H1 (cell line): ENCODE data around the gene NBPF1. TPM values are rescaled to one million over a fixed set of nuclear protein-coding genes. Genes with fewer than 3 reads are reported as not detected.
A peak's percentile ranks its signal among the peaks of the same experiment; 100 is the strongest.
"Not testable (repeated sequence)": the region's sequence is repeated elsewhere in the genome, so short reads cannot be mapped to it uniquely, and the experiment has no call there.

Source experiments
- CTCF ChIA-PET: fragments of 300-600 bp; sonication (Branson Sonifier 250); formaldehyde crosslinking; loops from one replicate; lab custom pipeline; 2021; ENCODE audit not compliant: partially characterized antibody; lab: Charles Lee
- POLR2A ChIA-PET: fragments of 300-600 bp; sonication (Branson Sonifier 250); formaldehyde crosslinking; loops from one replicate; lab custom pipeline; 2021; ENCODE audit warnings: inconsistent platforms; ENCODE audit not compliant: partially characterized antibody; lab: Charles Lee
- DNase-seq, 2 experiments: peaks; one replicate each; pipeline versions ENCODE4 v3.0.0 to v3.0.0-alpha.2; 2010 to 2022; ENCODE audit warnings: low spot score in 2 of 2, low read depth in 1 of 2, mixed read lengths in 1 of 2
- FAIRE-seq: peaks from 2 replicates; lab custom pipeline; 2011; peaks lifted over from hg19 to GRCh38; lab: Jason Lieb, UNC
- H2AFZ ChIP-seq: 2 replicates; pipeline ENCODE4 v1.8.1; 2012; ENCODE audit warnings: low read length, inconsistent platforms
- H2AK5ac ChIP-seq: 2 replicates; pipeline ENCODE4 v1.6.1; 2013; ENCODE audit warnings: low read depth, low read length
- H2BK120ac ChIP-seq: replicated peaks from 2 replicates; pipeline ENCODE3; 2013; ENCODE audit warnings: low read depth, low read length, inconsistent platforms
- H2BK12ac ChIP-seq: 2 replicates; pipeline ENCODE4 v1.6.1; 2013; ENCODE audit warnings: low read depth, low read length
- H2BK15ac ChIP-seq: 2 replicates; pipeline ENCODE4 v1.6.1; 2013; ENCODE audit warnings: low read length
- H2BK20ac ChIP-seq: 2 replicates; pipeline ENCODE4 v1.6.1; 2013; ENCODE audit warnings: low read length
- H2BK5ac ChIP-seq: 2 replicates; pipeline ENCODE4 v1.6.1; 2013; ENCODE audit warnings: low read depth, low read length
- H3K14ac ChIP-seq: 2 replicates; pipeline ENCODE4 v1.6.1; 2013; ENCODE audit warnings: inconsistent platforms; ENCODE audit not compliant: insufficient read length
- H3K18ac ChIP-seq: 2 replicates; pipeline ENCODE4 v1.6.1; 2013; ENCODE audit warnings: low read length; ENCODE audit errors: extremely low read depth
- H3K23ac ChIP-seq: 2 replicates; pipeline ENCODE4 v1.6.1; 2013; ENCODE audit warnings: inconsistent platforms; ENCODE audit not compliant: insufficient read length
- H3K23me2 ChIP-seq: 2 replicates; pipeline ENCODE4 v1.6.1; 2013; ENCODE audit warnings: low read depth, low read length
- H3K27ac ChIP-seq: 2 replicates; pipeline ENCODE4 v1.6.1; 2011; ENCODE audit warnings: low read depth, low read length, inconsistent platforms
- H3K27me3 ChIP-seq, 4 experiments: replicated peaks in 1 of 4; 1 replicate in 1 of 4; 2 replicates in 3 of 4; pipeline versions ENCODE4 v1.6.1 to v1.8.1; 2011 to 2013; ENCODE audit warnings: low read length in 3 of 4, mild to moderate bottlenecking in 3 of 4, inconsistent platforms in 2 of 4, mixed read lengths in 2 of 4, moderate library complexity in 1 of 4; ENCODE audit not compliant: control insufficient read depth in 3 of 4, insufficient read depth in 3 of 4; ENCODE audit errors: extremely low read depth in 1 of 4
- H3K36me3 ChIP-seq, 4 experiments: 2 replicates each; pipeline versions ENCODE4 v1.6.1 to v1.8.1; 2011 to 2013; ENCODE audit warnings: mild to moderate bottlenecking in 4 of 4, low read length in 3 of 4, moderate library complexity in 2 of 4, control low read depth in 1 of 4, inconsistent platforms in 1 of 4; ENCODE audit not compliant: insufficient read depth in 4 of 4, control insufficient read depth in 2 of 4
- H3K4ac ChIP-seq: replicated peaks from 2 replicates; pipeline ENCODE3; 2013; ENCODE audit warnings: low read length, low read depth, mixed read lengths, inconsistent platforms; ENCODE audit not compliant: insufficient read length
- H3K4me1 ChIP-seq, 4 experiments: replicated peaks in 1 of 4; 1 replicate in 1 of 4; 2 replicates in 3 of 4; pipeline versions ENCODE4 v1.6.1 to v1.8.1; 2011 to 2013; ENCODE audit warnings: low read length in 3 of 4, inconsistent platforms in 2 of 4, mixed read lengths in 1 of 4; ENCODE audit not compliant: insufficient read depth in 4 of 4, control insufficient read depth in 3 of 4
- H3K4me2 ChIP-seq, 2 experiments: 2 replicates each; pipeline versions ENCODE4 v1.6.1 to v1.8.1; 2011 to 2013; ENCODE audit warnings: low read depth in 2 of 2, low read length in 2 of 2, control low read depth in 1 of 2, inconsistent platforms in 1 of 2, mild to moderate bottlenecking in 1 of 2; ENCODE audit not compliant: insufficient read depth in 1 of 2
- H3K4me3 ChIP-seq, 4 experiments: fragments of 200-600, 300-600 bp in 1 of 4; sonication (generic), shearing (Covaris generic), sonication (Bioruptor Twin) in 1 of 4; 2 replicates each; pipeline versions ENCODE4 v1.5.1 to v1.8.1; 2011 to 2016; ENCODE audit warnings: low read length in 4 of 4, low read depth in 3 of 4, control low read depth in 2 of 4, inconsistent platforms in 2 of 4, mild to moderate bottlenecking in 2 of 4, mixed read lengths in 1 of 4, moderate library complexity in 1 of 4; ENCODE audit not compliant: insufficient read depth in 2 of 4; ENCODE audit errors: extremely low read depth in 1 of 4
- H3K56ac ChIP-seq: replicated peaks from 2 replicates; pipeline ENCODE3; 2013; ENCODE audit warnings: low read depth, mild to moderate bottlenecking, mixed read lengths, low read length, inconsistent platforms; ENCODE audit not compliant: insufficient read length
- H3K79me1 ChIP-seq: 2 replicates; pipeline ENCODE4 v1.6.1; 2013; ENCODE audit warnings: low read depth, low read length, control low read depth
- H3K79me2 ChIP-seq, 2 experiments: 2 replicates each; pipeline versions ENCODE4 v1.6.1 to v1.8.1; 2012 to 2013; ENCODE audit warnings: low read length in 2 of 2, mild to moderate bottlenecking in 2 of 2, inconsistent platforms in 1 of 2; ENCODE audit not compliant: insufficient read depth in 2 of 2, control insufficient read depth in 1 of 2
- H3K9ac ChIP-seq, 4 experiments: replicated peaks in 1 of 4; 1 replicate in 1 of 4; 2 replicates in 3 of 4; pipeline versions ENCODE4 v1.6.1 to v1.8.1; 2011 to 2013; ENCODE audit warnings: low read depth in 3 of 4, low read length in 3 of 4, control low read depth in 2 of 4, mild to moderate bottlenecking in 2 of 4, moderate library complexity in 2 of 4, inconsistent platforms in 1 of 4; ENCODE audit errors: extremely low read depth in 1 of 4
- H3K9me3 ChIP-seq, 2 experiments: 2 replicates each; pipeline versions ENCODE4 v1.6.1 to v1.8.1; 2012 to 2013; ENCODE audit warnings: mild to moderate bottlenecking in 2 of 2, moderate library complexity in 2 of 2, control low read depth in 1 of 2, inconsistent platforms in 1 of 2, low read depth in 1 of 2, low read length in 1 of 2, mixed read lengths in 1 of 2; ENCODE audit not compliant: insufficient read depth in 2 of 2
- H4K20me1 ChIP-seq, 2 experiments: replicated peaks in 1 of 2; 2 replicates each; pipeline versions ENCODE3 to v1.8.1; 2011 to 2013; ENCODE audit warnings: inconsistent platforms in 2 of 2, low read length in 2 of 2, mild to moderate bottlenecking in 1 of 2; ENCODE audit not compliant: insufficient read depth in 2 of 2, control insufficient read depth in 1 of 2
- H4K5ac ChIP-seq: 2 replicates; pipeline ENCODE4 v1.6.1; 2013; ENCODE audit warnings: low read length, low read depth, mixed read lengths, inconsistent platforms; ENCODE audit not compliant: insufficient read length
- H4K8ac ChIP-seq: 2 replicates; pipeline ENCODE4 v1.8.0; 2013; ENCODE audit warnings: mild to moderate bottlenecking, moderate library complexity, low read length, inconsistent platforms; ENCODE audit not compliant: insufficient read depth; ENCODE audit errors: extremely low read depth
- H4K91ac ChIP-seq: replicated peaks from 2 replicates; pipeline ENCODE3; 2013; ENCODE audit warnings: low read length, mixed read lengths, inconsistent platforms; ENCODE audit not compliant: insufficient read length
- WGBS, 2 experiments: shearing (Covaris generic) in 1 of 2; methylation state at CpG; one replicate each; pipeline versions ENCODE4 v1.1.6 to v1.1.7; 2013 to 2015; ENCODE audit warnings: low lambda C conversion rate in 2 of 2, mixed read lengths in 2 of 2, inconsistent platforms in 1 of 2, low coverage in 1 of 2, missing lambda C conversion rate in 1 of 2; ENCODE audit not compliant: insufficient replicate concordance in 2 of 2, insufficient coverage in 1 of 2, insufficient read length in 1 of 2; ENCODE audit errors: extremely low coverage in 1 of 2, missing lambda C conversion rate in 1 of 2; 5-methylcytosine and 5-hydroxymethylcytosine counted together
- polyA plus RNA-seq, 7 experiments: library from polyadenylated mRNA; depleted of rRNA in 3 of 7; stranded (reverse) in 5 of 7; unstranded in 2 of 7; fragments of >200 nt in 5 of 7; fragments of 200-250 nt in 2 of 7; gene quantifications; 1 replicate in 5 of 7; 2 replicates in 1 of 7; 4 replicates in 1 of 7; pipeline versions ENCODE4 v1.2.1 to v1.2.3, GENCODE V29; 2011 to 2013; ENCODE audit warnings: missing spikeins in 2 of 7, mixed read lengths in 2 of 7
- total RNA-seq: library from RNA; stranded (reverse); fragmentation: NEBNext Ultra II Directional; extraction: Animal tissue kit (Norgen Biotek cat#: 25700); gene quantifications from 2 replicates; pipeline ENCODE4 v1.2.1, GENCODE V29; 2021

NBPF1 gene
- total and polyA plus RNA-seq, 2 of the 8 experiments (the other 6 are each of a cell fraction or from before 2014, with no cell fraction given) = 9.6 to 19.3 TPM

GRCh38 chr1:16639091-16640031, 26.0 kb upstream of the NBPF1 start:
- not testable (repeated sequence) for H3K56ac ChIP-seq, H2BK120ac ChIP-seq, H3K79me2 ChIP-seq, H4K20me1 ChIP-seq, H2BK15ac ChIP-seq, H3K18ac ChIP-seq, H2AFZ ChIP-seq, H3K9me3 ChIP-seq, H3K27ac ChIP-seq, H3K23me2 ChIP-seq, H2AK5ac ChIP-seq, H3K4me3 ChIP-seq, FAIRE-seq, H3K4me1 ChIP-seq, H4K5ac ChIP-seq, H4K91ac ChIP-seq, H3K36me3 ChIP-seq, H3K9ac ChIP-seq, H3K27me3 ChIP-seq, H3K4ac ChIP-seq, H3K14ac ChIP-seq, H3K4me2 ChIP-seq, H3K23ac ChIP-seq, H4K8ac ChIP-seq
- DNase-seq = peak in 1 of 2 experiments; percentile 65
- Histone ChIP-seq H2BK5ac (0 out of 2 replicates have a peak overlapping the region, but pooled peaks have one; percentile 67), H2BK20ac (0 out of 2 replicates have a peak overlapping the region, but pooled peaks have one; percentile 37), H2BK12ac (peak overlapping the region; percentile 19; the same call in 1 of the 2 replicates), H3K79me1 (peaks cover 22% of the 10 kb centered on the region)
- ChIA-PET CTCF (interaction anchor here (0.6 to 13.8 kb wide), 8 partner anchors 8 to 371 kb away, joined by 3 to 239 read pairs (median 4); no protein-coding TSS in a partner anchor), POLR2A (interaction anchor here (0.7 to 1.0 kb wide), 3 partner anchors 11 to 257 kb away, joined by 3 to 5 read pairs (median 3); partner anchors contain the start of gene RNU1-2)
- WGBS, 2 experiments = 79% methylated on average over 11 of the region's 11 CpGs; no CpG with 5 or more reads in 1 of the 2 experiments
